WI38 (cell line): Measurements from ENCODE around the gene DNAJC17.

Source experiments
- H3K4me3 ChIP-seq: 2 replicates; pipeline ENCODE4 v1.5.1; 2011; ENCODE audit warnings: low read depth, mild to moderate bottlenecking, control low read depth, low read length
- TF ChIP-seq, protein P1 (sequence below): IDR thresholded peaks from 2 replicates; pipeline ENCODE4 v1.5.1; 2012; ENCODE audit warnings: low read depth, mild to moderate bottlenecking, control low read depth, low read length

The DNAJC17 gene

DNA sequence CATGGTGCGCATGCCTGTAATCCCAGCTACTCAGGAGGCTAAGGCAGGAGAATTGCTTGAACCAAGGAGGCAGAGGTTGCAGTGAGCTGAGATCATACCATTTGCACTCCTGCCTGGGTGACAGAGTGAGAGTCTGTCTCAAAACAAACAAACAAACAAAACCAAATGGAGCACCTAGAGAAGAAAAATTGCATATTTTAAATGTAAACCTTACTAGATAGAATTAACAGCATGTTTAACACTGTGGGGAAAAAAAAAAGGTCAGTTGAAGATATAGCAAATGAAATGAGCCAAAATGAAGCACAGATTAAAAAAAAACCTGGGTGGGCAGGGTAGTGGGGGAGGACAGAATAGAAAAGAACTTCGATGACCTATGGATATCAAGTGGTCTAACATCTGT is 13.9 kb upstream of the DNAJC17 start:
- H3K4me3 ChIP-seq = no peak overlapping the region
- TF ChIP-seq, protein P1, sequence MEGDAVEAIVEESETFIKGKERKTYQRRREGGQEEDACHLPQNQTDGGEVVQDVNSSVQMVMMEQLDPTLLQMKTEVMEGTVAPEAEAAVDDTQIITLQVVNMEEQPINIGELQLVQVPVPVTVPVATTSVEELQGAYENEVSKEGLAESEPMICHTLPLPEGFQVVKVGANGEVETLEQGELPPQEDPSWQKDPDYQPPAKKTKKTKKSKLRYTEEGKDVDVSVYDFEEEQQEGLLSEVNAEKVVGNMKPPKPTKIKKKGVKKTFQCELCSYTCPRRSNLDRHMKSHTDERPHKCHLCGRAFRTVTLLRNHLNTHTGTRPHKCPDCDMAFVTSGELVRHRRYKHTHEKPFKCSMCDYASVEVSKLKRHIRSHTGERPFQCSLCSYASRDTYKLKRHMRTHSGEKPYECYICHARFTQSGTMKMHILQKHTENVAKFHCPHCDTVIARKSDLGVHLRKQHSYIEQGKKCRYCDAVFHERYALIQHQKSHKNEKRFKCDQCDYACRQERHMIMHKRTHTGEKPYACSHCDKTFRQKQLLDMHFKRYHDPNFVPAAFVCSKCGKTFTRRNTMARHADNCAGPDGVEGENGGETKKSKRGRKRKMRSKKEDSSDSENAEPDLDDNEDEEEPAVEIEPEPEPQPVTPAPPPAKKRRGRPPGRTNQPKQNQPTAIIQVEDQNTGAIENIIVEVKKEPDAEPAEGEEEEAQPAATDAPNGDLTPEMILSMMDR = no peak

DNA sequence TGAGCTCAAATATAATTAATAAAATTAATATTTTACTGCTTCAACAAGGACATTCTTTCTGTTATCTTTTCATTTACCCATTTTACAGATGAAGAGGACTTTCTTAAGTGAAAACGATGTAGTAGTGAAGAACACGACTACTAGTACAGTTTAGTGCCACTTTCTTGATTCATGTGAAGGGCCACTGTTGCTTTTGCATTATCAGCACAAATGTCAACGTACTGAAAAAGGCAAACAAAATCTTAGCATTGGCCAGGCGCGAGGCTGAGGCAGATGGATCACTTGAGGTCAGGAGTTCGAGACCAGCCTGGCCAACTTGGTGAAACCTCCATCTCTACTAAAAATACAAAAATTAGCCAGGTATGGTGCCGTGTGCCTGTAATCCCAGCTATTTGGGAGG is 11.8 kb upstream of the DNAJC17 start:
- TF ChIP-seq, protein P1 = no peak
- no peak overlapping the region for H3K4me3 ChIP-seq

DNA sequence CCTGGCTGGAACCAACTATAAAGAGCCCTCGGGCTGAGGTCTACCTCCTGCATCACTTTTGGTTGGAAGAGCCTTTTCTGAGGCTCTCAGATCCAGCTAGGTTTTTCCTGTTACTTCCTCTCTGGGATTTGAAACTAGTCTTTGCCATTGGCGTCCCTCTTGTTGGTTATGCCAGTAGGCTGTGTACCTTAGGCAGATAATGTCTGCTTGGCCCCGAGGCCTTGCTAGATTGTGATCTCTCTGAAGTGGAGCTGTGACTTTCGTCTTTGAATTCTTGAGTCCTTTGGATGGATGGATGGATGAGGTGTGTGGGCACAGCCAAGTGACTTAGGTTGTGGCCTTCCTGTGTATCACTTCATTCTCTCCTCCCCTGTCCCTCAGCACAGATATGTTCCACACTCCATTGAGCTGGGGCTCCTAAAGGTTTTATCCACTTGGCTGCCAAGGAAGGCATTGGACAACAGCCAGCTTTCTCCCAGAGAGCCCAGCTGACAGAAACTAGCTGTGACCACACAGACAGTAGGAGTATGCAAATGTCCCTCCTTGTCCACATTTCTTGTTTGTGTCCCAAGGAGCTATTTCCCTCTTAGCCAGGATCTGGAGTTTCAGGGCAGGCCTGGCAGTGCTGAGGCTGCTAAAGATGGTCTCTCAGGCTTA is 7.9 kb upstream of the DNAJC17 start:
- H3K4me3 ChIP-seq = no peak overlapping the region
- TF ChIP-seq, protein P1 = no peak

DNA sequence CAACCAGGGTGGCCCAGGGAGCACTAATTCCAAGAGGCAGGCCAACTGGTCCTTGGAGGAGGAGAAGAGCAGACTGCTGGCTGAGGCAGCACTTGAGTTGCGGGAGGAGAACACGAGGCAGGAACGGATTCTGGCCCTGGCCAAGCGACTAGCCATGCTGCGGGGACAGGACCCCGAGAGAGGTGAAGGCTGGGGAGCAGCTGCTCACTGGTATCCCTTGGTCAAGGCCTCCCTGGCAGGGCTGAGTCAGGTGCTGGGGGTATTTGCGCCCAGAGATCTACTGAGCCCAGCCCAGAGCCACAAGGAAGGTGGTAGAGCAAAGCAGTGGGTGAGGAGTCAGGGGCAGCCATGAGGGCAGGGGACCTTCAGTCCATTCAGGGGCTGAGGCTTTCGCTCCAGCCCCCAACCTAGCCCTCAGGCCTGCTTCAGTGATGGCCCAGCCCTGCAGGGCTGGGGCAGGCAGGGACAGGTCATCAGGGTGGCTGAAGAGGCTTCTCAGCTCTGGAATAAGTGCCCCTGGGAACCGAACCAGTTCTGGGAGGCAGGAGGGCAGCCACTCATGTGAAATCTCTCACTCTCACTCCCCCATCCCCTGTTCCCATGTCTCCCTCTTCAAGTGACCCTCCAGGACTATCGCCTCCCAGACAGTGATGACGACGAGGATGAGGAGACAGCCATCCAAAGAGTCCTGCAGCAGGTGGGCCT is 5.6 kb upstream of the DNAJC17 start:
- TF ChIP-seq, protein P1 = no peak
- H3K4me3 ChIP-seq = no peak overlapping the region

DNA sequence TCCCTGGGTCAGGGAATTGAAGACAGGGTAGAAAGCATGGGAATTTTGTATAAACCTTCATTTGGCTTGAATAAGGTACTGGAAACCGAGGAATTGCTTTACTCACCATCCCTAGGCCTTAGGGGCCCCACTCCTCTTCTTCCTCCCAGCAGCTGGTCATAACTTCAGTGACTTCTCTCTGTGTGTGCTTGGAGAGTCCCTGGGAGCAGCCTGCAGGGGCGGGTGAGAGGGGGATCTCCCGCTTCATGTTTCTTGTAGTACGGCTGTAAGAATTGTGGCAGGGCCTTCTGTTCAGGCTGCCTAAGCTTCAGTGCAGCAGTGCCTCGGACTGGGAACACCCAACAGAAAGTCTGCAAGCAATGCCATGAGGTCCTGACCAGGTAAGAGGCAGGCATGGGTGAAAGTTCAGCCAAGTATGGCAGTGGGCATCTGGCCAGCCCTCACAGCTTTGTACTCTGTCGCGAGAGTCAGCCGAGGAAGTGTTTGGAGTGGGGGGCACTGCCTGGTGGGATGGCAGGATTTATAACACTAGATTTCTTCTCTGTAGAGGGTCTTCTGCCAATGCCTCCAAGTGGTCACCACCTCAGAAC is 1.7 kb upstream of the DNAJC17 start:
- TF ChIP-seq, protein P1 = no peak
- no peak overlapping the region for H3K4me3 ChIP-seq

DNA sequence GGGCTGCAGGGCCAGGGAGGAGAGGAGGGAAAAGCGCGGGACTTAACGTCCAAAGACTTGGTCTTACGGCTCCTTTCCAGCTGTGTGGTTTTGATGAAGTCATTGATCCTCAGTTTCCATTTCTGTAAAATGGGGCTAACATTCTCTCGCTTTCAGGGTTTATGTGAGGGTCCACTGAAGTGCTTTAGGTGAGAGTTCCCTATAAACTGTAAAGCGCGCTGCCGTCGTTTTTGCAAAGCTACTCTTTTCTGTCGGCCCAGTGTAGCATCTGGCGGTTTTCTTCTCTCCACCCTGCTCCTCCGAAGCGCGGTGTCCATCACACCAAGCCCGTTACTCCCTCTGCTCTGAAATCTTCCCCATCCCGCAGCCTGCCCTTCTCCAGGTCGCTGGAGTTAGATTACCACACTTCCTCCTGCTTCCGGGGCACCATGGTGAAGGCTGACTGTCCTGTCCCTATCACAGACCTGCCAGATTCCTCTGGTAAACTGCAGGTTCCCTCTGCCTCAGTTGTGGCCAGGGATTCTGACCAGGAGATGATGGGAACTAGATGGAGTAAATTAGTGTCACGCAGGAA is 702 bp upstream of the DNAJC17 start:
- TF ChIP-seq, protein P1 = no peak
- H3K4me3 ChIP-seq = peak overlapping the region; percentile 96

DNA sequence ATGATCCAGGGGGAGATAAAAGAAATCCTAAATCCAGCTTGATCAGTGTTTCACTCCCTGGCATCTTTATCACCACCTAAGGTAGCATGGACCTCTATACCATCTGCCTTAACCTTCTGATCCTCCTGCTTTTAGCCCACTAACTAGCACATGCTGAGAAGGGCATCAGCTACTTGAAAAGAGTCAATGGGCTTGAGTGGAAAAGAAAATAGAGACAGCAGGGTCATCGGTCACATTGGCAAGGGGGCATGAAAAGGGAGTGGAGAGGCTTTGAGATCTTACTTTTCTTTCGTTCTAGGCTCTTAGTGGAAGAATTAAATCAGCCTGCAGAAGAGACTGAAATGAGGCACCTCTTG is 623 bp downstream of the DNAJC17 start:
- H3K4me3 ChIP-seq = peak overlapping the region; percentile 96
- TF ChIP-seq, protein P1 = no peak
